ENCODE data around the gene KTN1.

Gene KTN1

DNA sequence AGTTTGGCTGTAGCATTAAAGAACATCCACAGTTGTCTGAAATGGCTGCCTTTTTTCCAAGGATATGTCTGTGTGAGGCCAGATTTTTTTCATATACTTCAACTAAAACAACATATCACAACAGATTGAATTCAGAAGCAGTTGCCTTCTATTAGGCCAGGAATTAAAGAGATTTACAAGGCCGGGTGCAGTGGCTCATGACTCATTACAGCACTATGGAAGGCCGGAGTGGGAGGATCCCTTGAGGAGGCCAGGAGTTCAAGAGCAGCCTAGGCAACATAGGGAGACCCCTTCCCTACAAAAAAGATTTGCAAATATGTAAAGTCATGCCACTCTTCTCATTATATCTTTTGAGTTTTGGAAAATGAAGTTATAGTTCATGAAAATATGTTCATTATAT, 108.6 kb downstream of the KTN1 start:
- no peak for FAIRE-seq

- FAIRE-seq: no peak
Observed at GRCh38 chr14:55689981-55690871, 110.2 kb downstream of the KTN1 start.

DNA sequence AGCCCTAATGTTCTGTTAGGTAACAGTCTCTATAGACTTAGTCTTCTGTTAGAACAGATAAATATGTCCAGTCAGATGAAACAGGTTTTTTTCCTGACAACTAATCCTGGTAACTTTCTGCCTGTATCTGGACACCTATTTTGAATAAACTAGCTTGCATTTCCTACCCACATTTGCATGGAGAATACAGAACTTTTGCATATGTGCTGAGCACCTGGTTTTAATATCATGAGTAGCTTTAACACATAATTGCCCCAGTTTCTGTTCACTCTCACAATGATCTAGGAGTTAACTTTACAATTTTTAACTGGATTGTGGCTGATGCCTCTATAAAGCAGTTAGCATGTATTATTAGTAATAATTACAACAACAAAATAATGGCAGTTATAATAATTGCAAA, 111.7 kb downstream of the KTN1 start:
- FAIRE-seq: no peak

GRCh38 chr14:55693904-55694303, 113.9 kb downstream of the KTN1 start:
- no peak for FAIRE-seq

GRCh38 chr14:55697414-55697861, 117.4 kb downstream of the KTN1 start:
- no peak for FAIRE-seq

- no peak for FAIRE-seq
Observed at GRCh38 chr14:55698051-55698450, 118.0 kb downstream of the KTN1 start.

- no peak for FAIRE-seq
Observed at GRCh38 chr14:55699131-55700057, 119.4 kb downstream of the KTN1 start.

- FAIRE-seq: no peak
Observed at GRCh38 chr14:55701638-55702037, 121.6 kb downstream of the KTN1 start.

DNA sequence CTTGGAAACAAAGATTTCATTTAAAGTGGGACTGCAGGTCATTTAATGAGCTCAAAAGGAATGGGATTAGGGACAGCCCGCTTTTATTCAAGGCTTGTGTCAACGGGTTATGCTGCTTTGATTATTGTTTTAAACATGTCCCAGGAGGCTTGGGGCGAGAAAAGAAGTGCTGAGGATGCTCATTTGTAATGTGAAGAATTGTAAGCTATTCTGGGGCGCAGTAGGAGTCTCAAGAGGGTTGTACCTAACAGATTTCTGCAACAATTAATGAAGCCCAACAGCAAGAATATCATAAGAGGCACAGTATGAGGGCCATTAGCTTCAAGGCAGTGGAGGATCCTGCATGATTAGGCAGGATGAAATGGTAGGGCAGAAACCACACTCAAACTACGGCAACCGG, 122.5 kb downstream of the KTN1 start:
- FAIRE-seq: no peak

- FAIRE-seq: no peak
Observed at GRCh38 chr14:55704654-55705053, 124.6 kb downstream of the KTN1 start.

GRCh38 chr14:55705651-55706364, 125.8 kb downstream of the KTN1 start:
- no peak for FAIRE-seq

DNA sequence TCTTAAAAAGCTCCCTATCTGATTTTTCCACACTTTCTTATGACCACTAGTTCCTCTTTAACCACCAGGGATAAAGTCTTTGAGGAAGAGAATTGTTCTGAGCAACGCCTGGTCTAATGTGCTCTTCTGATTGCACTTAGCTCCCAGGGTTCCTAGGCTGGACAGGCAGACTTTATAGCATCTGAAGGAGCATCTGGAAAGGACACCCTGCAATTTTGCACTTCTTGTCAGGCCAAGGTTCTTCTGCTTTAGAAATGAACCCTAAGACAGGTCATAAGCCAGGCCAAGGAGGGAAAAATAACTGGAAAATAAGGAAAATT, 126.3 kb downstream of the KTN1 start:
- FAIRE-seq: no peak

DNA sequence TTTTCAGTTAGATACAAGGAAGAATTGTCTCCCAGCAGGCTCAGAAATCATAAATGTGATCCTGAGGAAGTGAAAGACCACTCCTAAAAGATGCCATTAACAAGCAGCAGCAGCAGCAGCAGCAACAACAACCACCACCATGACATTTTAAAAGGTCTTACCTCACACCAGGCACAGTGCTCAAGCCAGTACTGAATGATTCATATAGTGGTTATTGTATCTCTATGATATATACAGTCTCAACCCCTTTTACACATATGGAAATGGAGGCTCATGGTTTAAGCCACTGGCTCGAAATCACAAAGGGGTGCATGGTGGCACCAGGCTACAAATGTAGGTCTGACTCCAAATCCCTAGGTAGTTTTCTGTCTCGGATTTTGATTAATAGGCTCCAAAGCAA, 126.9 kb downstream of the KTN1 start:
- FAIRE-seq: no peak

GRCh38 chr14:55707365-55707804, 127.4 kb downstream of the KTN1 start:
- FAIRE-seq: peak; percentile 30

DNA sequence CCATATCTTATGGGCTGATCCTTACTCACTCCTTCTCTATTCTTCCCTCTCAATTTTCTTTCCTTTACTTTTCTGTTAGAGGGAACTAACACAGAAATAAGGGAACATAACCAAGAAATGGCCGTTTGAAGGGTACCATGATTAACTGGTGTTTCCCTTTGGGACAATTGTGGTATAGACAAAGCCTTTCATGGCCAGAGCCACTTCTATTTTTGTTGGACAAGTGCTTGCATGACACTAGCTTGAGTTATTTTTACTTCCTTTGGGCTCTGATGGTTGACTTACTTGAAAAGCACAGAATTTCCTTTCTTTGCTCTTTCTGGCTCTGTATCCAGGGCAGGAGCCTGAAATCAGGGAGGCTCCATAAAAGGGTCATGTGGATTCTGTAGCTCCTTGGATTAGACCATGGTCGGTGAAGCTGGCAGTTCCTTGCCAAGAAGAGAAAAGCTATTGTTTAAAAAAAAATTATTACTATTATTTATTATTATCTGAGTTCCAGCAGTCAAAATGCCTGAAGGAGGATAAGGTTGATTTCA, 130.6 kb downstream of the KTN1 start:
- FAIRE-seq: no peak

DNA sequence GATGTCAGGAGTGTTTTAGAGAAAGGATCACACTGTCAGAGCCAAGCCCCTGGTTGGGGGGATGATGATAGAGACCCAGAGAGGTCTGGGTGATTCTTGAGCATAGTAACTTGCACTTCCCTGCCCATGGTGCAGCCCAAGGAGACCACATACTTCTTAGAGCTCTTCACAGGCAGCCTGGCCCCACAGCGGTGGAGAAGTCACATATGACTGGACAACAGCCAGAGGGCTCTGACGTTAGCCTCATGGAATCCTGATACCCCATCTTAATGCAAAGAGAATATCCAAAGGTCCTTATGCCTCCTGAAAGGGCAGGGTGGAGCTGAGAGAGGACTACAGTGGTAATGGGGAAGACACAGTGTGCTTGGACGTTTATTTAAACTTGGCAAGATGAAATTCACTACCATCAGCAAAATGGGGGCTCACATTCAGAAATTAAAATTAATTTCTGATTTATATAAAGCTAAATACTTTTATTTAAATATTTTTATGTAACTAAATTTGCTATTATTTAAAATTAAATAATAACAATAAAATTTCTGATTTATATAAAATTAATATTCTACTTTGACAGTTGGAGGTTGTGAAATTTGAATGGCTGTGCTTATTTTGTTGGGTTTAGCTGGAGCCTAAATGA, 131.3 kb downstream of the KTN1 start:
- no peak for FAIRE-seq

- FAIRE-seq: no peak
Observed at GRCh38 chr14:55712491-55712890, 132.5 kb downstream of the KTN1 start.

- no peak for FAIRE-seq
Observed at GRCh38 chr14:55713486-55713885, 133.5 kb downstream of the KTN1 start.

- FAIRE-seq: no peak
Observed at GRCh38 chr14:55715889-55716288, 135.9 kb downstream of the KTN1 start.

DNA sequence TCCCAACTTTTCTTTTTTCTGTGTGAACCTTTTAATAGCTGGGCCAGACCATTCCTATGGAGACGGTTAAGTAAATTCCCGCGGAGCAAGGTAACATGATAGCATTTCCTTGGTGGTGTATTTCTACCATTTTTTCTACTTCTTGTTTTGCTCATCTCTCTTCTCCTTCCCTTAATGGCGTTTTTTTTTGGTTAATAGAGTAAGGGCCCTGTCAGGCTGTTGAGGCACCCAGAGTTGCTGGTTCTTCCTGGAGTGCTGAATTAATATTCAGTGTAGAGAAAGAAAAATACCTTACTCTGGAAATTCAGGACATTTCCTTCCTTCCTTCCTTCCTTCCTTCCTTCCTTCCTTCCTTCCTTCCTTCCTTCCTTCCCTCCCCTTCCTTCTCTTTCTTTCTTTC, 137.6 kb downstream of the KTN1 start:
- FAIRE-seq: no peak

GRCh38 chr14:55718551-55718950, 138.5 kb downstream of the KTN1 start:
- FAIRE-seq: no peak

DNA sequence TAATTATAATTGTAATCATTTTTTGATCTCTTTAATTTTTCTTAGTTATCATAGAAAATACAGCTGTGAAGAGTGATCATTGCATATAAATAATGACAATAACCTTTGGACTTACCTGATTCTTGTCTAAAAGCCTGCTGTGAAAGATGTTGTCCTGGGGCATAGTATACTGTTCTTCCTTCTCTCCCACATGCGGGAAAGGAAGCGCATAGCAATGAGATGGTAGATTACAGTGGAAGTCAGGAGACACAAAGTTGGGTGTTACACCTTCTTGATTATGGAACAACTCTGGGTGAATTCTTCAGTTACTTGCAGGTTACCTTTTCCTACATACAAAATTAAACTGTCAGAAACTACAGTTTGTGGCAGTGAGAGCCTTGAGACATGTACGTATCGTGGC, 140.8 kb downstream of the KTN1 start:
- FAIRE-seq: no peak
